KMS-11 (cell line): ENCODE measurements around the gene SUCLG2.

Source experiments
- H2AFZ ChIP-seq: fragments of 200-600 bp; sonication (generic); 2 replicates; pipeline ENCODE4 v1.6.1; 2016; ENCODE audit warnings: antibody characterized with exemption, mixed run types, low read depth
- H3K27ac ChIP-seq: fragments of 200-600 bp; sonication (generic); 2 replicates; pipeline ENCODE4 v1.6.1; 2016; ENCODE audit warnings: mild to moderate bottlenecking, mixed run types
- H3K27me3 ChIP-seq: fragments of 200-600 bp; sonication (generic); 2 replicates; pipeline ENCODE4 v1.6.1; 2017; ENCODE audit warnings: mild to moderate bottlenecking, low read depth, mixed run types, moderate library complexity; ENCODE audit not compliant: insufficient read depth
- H3K36me3 ChIP-seq: fragments of 200-600 bp; sonication (generic); 2 replicates; pipeline ENCODE4 v1.6.1; 2017; ENCODE audit warnings: mild to moderate bottlenecking, mixed run types; ENCODE audit not compliant: insufficient read depth
- H3K4me1 ChIP-seq: fragments of 200-600 bp; sonication (generic); 2 replicates; pipeline ENCODE4 v1.6.1; 2016; ENCODE audit warnings: mild to moderate bottlenecking, low read depth, mixed run types; ENCODE audit not compliant: poor library complexity, severe bottlenecking
- H3K4me2 ChIP-seq: fragments of 200-600 bp; sonication (generic); 2 replicates; pipeline ENCODE4 v1.7.0; 2016; ENCODE audit warnings: mild to moderate bottlenecking, mixed run types
- H3K4me3 ChIP-seq: fragments of 200-600 bp; sonication (generic); IDR thresholded peaks from 2 replicates; pipeline ENCODE4 v1.6.1; 2017; ENCODE audit warnings: low read depth, low read length, mixed read lengths; ENCODE audit not compliant: insufficient read depth
- H3K79me2 ChIP-seq: fragments of 200-600 bp; sonication (generic); 2 replicates; pipeline ENCODE4 v1.6.1; 2016; ENCODE audit warnings: low read depth, mixed run types; ENCODE audit not compliant: insufficient read depth
- H3K9ac ChIP-seq: fragments of 200-600 bp; sonication (generic); 2 replicates; pipeline ENCODE4 v1.6.1; 2016; ENCODE audit warnings: mild to moderate bottlenecking, mixed run types
- H4K20me1 ChIP-seq: fragments of 200-600 bp; sonication (generic); 2 replicates; pipeline ENCODE4 v1.6.1; 2016; ENCODE audit warnings: mild to moderate bottlenecking, mixed run types; ENCODE audit not compliant: insufficient read depth
- TF ChIP-seq, protein P1 (sequence below): fragments of 200-600 bp; sonication (generic); conservative IDR thresholded peaks from 2 replicates; pipeline ENCODE4 v1.6.1; 2017; ENCODE audit warnings: low read depth, mild to moderate bottlenecking, antibody characterized with exemption, low read length, moderate library complexity, mixed read lengths

Gene SUCLG2

DNA sequence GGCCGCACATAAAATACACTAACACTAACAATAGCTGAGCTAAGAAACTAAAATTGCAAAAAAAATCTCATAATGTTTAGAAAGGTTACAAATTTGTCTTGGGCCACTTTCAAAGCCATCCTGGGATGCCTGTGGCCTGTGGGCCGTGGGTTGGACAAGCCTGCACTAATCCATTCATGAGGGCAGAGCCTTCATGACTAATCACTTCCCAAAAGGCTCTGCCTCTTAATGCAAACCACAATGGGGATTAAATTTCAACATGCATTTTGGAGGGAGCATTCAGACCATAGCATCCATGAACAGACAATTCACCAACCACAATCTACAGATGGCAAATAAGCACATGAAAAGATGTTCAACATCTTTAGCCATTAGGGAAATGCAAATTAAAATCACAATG, 128.2 kb downstream of the SUCLG2 start:
- TF ChIP-seq, protein P1, sequence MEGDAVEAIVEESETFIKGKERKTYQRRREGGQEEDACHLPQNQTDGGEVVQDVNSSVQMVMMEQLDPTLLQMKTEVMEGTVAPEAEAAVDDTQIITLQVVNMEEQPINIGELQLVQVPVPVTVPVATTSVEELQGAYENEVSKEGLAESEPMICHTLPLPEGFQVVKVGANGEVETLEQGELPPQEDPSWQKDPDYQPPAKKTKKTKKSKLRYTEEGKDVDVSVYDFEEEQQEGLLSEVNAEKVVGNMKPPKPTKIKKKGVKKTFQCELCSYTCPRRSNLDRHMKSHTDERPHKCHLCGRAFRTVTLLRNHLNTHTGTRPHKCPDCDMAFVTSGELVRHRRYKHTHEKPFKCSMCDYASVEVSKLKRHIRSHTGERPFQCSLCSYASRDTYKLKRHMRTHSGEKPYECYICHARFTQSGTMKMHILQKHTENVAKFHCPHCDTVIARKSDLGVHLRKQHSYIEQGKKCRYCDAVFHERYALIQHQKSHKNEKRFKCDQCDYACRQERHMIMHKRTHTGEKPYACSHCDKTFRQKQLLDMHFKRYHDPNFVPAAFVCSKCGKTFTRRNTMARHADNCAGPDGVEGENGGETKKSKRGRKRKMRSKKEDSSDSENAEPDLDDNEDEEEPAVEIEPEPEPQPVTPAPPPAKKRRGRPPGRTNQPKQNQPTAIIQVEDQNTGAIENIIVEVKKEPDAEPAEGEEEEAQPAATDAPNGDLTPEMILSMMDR, result no peak
- Histone ChIP-seq H3K36me3 (no peaks in the 10 kb centered on the region), H3K79me2 (no peaks in the 10 kb centered on the region), H3K27ac (no peak overlapping the region), H3K4me3 (no peak overlapping the region), H4K20me1 (no peaks in the 10 kb centered on the region), H2AFZ (no peak overlapping the region), H3K4me2 (no peak overlapping the region), H3K27me3 (no peaks in the 10 kb centered on the region), H3K9ac (no peak overlapping the region), H3K4me1 (peaks cover 7% of the 10 kb centered on the region)

DNA sequence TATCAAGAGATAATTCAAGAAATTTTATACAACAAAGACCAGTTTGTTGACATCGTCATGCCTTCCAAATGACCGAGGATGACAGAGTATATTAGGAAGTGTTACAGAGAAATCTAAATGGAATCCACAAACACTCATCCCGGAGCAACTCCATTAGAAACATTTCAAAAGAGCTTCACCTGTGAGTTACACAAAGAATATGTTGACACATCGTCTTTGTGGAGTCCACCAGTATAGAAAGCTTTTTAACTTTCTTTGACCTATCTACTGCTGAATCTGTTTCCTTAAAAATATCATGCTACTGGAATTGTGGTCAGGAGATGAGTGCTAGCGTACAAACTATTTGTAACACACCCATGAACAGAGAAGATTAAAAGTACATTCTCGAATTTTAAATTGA, 130.4 kb downstream of the SUCLG2 start:
- no peaks in the 10 kb centered on the region for H4K20me1 ChIP-seq
- peaks cover 7% of the 10 kb centered on the region for H3K4me1 ChIP-seq
- H3K79me2 ChIP-seq, result no peaks in the 10 kb centered on the region
- H2AFZ ChIP-seq, result no peak overlapping the region
- H3K27me3 ChIP-seq, result no peaks in the 10 kb centered on the region
- no peaks in the 10 kb centered on the region for H3K36me3 ChIP-seq
- H3K27ac ChIP-seq, result no peak overlapping the region
- no peak overlapping the region for H3K4me2 ChIP-seq
- no peak overlapping the region for H3K4me3 ChIP-seq
- no peak overlapping the region for H3K9ac ChIP-seq
- TF ChIP-seq, protein P1, result no peak

DNA sequence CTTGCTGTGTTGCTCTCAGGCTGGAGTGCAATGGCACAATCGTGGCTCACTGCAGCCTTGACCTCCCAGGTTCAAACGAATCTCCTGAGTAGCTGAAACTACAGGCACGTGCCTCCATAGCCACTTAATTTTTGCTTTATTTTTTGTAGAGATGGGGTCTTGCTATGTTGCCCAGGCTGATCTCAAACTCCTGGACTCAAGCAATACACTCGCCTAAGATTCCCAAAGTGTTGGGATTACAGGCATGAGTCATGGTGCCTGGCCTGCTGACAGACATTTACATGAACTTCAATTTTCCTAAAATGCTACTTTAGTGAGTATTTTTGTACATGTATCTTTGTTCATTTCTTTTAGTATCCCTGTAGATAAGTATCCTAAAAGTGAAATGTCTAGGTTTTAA, 132.3 kb downstream of the SUCLG2 start:
- Histone ChIP-seq H3K27me3 (no peaks in the 10 kb centered on the region), H3K4me3 (no peak overlapping the region), H3K79me2 (no peaks in the 10 kb centered on the region), H2AFZ (no peak overlapping the region), H4K20me1 (no peaks in the 10 kb centered on the region), H3K9ac (no peak overlapping the region), H3K36me3 (no peaks in the 10 kb centered on the region), H3K4me1 (peaks cover 7% of the 10 kb centered on the region), H3K27ac (no peak overlapping the region), H3K4me2 (no peak overlapping the region)
- TF ChIP-seq, protein P1, result no peak

DNA sequence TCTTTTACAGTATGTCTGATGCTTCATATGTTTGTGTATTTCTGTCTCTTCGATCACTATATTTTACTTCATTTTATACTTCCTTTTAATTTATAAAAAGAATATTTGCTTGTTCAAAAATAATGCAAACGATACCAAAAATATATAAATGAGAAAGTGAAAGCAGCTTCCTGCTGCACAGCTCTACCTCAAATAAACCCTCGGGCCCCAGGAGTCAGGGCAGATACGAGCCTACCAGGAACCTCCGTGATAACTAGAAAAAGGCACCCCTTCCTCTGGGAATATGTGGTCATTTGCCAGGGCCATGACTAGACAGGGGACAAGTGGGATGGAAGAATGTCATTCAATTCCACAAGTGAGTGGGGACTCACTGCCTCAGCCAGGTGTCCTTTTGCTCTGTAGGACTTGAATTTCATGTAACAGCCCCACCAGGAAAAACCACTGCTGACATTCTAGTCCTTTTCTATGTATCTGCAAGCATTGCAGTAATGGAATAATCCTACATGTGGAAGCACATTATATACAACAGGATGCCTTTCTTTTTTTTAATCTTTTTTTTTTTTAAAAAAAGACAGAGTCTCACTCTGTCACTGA, 133.3 kb downstream of the SUCLG2 start:
- H3K4me2 ChIP-seq, result no peak overlapping the region
- no peak overlapping the region for H3K4me3 ChIP-seq
- no peak overlapping the region for H3K9ac ChIP-seq
- no peaks in the 10 kb centered on the region for H4K20me1 ChIP-seq
- TF ChIP-seq, protein P1, result no peak
- H3K27me3 ChIP-seq, result no peaks in the 10 kb centered on the region
- no peaks in the 10 kb centered on the region for H3K36me3 ChIP-seq
- H3K79me2 ChIP-seq, result no peaks in the 10 kb centered on the region
- no peak overlapping the region for H3K27ac ChIP-seq
- H3K4me1 ChIP-seq, result peaks cover 2% of the 10 kb centered on the region
- no peak overlapping the region for H2AFZ ChIP-seq
